HG03571 (cell line): ENCODE results near the gene SIDT2.
"Not testable (repeated sequence)": the region's sequence is repeated elsewhere in the genome, so short reads cannot be mapped to it uniquely, and the experiment has no call there.

Experiments used
- ATAC-seq: cut with Tn5 transposase; IDR thresholded peaks from one replicate; pipeline ENCODE4 v1.9.1; 2021; ENCODE audit not compliant: unreplicated experiment

Gene SIDT2

GRCh38 chr11:117171404-117172061, 7.0 kb upstream of the SIDT2 start:
- ATAC-seq = no peak

DNA sequence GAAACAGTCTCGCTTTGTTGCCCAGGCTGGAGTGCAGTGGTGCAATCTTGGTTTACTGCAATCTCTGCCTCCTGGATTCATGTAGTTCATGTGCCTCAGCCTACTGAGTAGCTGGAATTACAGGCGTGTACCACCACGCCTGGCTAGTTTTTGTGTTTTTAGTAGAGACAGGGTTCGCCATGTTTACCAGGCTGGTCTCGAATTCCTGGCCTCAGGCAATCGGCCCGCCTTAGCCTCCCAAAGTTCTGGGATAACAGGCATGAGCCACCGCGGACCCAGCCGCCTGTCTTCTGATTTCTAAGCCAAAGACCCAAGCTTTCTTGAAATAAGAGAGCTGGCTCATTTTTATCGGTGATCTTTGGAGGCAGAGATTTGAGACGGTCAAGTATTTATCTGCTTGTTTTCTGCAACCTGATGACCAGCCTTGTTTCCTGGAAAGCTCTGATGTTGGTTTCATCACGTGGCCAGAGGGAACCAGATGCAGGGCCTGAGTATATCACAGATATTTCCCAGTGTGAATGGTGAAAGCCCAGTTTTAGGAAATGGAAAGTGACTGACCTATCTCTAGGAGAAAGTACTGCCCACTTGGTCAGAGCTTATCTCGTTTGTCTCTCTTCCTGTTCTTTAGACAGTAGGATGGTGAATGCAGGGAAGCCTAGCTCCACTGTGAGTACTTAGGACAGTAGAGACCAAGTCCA, 5.7 kb upstream of the SIDT2 start:
- ATAC-seq = no peak

DNA sequence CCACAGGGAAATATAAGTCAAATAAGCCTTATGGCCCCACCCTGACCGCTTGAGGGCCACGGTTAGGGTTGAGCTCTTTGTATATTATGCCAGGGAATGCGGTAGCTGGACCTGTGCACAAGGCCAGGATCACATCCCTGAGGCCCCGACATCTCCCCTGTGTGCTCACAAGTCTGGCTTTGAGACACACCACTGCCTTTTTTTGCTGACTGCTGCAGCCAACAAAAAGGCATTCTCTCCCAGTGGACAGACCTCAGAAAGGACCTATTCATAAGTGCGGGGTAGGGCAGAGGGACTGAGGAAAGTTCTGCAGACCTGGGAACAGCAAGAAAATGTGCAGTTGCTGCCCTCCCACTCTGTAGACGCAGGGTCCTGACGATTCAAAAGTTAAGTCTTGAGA, 3.4 kb upstream of the SIDT2 start:
- ATAC-seq = no peak

DNA sequence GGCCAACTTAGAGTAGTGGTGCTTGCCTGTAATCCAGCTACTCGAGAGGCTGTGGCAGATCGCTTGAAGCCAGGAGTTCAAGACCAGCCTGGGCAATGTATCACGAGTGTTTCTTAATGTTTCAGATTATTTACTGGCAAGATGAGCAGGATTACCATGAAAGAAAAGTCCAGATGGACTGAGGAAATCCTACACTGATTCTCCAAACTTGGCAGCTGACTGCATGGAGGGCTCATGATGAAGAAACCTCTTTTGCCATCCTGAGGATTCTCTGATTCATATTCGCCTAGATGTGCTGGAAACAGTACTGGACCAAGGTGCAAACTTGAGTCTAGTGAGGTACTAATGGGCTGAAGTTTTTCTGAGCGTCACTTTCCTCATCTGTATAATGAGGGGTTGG, 2.8 kb upstream of the SIDT2 start:
- no peak for ATAC-seq

- no peak for ATAC-seq
Observed at GRCh38 chr11:117176186-117176585, 2.4 kb upstream of the SIDT2 start.

- no peak for ATAC-seq
Observed at GRCh38 chr11:117177534-117178209, 871 bp upstream of the SIDT2 start.

DNA sequence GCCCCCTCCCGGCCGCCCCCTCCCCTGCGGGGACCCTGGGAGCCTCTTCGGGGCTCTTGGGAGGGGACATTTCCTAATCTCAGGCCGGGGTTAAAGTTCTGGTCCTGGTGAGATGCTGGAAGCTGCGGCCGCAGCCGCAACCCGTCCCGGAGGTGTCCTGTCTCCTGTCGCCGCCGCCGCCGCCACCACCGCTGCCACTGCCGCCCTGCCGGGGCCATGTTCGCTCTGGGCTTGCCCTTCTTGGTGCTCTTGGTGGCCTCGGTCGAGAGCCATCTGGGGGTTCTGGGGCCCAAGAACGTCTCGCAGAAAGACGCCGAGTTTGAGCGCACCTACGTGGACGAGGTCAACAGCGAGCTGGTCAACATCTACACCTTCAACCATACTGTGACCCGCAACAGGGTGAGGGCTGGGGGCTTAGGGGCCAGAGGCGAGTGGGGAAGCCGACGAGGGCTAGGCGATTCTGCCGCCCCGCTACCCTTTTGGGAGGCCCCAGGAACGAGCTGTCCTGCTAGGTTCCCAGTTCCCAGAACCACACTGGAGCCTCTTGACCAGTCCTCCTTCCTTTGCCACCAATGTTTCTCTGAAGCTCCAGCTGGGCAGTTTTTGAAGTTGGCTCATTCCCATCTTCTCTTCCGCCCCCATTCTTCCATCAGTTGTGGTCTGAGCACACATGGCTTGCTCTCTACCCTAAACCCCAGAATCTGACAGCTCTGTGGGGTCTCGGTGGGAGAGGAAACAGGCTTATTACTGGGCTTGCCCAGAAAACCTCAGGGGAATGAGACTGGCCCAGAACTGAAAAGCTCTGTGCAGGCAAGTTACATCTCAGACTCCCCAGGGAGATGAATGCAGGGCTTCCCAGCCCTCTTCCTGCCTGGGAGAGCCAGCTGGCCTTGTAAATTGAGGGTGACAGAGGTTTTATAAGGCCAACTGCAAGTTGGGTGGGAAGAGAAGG, 781 bp downstream of the SIDT2 start:
- ATAC-seq = peak; percentile 15

- no peak for ATAC-seq
Observed at GRCh38 chr11:117180020-117180419, 1.5 kb downstream of the SIDT2 start.

DNA sequence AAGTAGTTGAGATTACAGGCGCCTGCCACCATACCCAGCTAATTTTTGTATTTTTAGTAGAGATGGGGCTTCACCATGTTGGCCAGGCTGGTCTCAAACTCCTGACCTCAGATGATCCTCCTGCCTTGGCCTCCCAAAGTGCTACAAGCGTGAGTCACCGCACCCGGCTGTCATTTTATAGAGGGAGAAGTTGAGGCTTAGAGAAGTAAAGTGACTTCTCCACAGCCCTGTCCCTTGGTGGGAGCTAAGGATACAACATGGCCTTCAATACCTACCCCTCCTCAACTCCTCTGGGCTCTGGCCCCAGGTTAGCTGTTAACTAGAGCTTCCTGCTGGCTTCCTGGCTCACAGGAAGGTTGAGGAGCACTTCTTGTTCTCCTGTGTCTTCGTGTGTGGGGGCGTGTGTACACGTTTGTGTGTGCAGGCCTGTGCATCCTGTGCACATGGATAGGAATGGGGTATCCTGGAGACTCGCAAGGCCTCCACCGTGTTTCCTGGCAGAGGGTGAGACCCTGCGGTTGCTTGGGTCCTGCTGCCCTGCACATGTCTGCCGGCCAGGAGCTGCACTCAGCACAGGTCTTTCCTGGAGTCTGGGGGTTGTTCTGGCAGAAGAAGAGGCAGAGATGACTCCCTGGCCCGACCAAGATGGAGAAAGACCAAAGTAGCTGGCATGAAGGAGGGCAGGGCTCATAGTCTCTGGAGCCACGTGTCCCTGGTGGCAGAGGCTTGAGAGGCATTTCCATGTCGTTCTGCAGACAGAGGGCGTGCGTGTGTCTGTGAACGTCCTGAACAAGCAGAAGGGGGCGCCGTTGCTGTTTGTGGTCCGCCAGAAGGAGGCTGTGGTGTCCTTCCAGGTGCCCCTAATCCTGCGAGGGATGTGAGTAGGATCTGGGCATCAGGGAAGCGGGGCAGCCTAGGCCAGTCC, 2.4 kb downstream of the SIDT2 start:
- ATAC-seq = no peak

- ATAC-seq = no peak
Observed at GRCh38 chr11:117181586-117182550, 3.3 kb downstream of the SIDT2 start.

DNA sequence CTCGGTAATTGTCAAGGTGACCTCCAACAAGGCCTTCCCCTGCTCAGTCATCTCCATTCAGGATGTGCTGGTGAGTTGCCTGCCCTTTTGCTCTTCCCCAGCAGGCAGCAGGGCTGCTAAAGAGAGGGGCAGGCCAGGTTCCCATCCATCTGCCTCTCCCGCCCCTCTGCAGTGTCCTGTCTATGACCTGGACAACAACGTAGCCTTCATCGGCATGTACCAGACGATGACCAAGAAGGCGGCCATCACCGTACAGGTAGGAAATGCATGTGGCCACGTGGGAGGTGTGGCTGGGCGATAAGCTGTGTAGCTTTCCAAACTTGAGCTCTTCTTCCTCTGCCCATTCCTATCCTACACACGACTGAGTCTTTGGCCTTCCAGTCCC, 4.0 kb downstream of the SIDT2 start:
- ATAC-seq = no peak

DNA sequence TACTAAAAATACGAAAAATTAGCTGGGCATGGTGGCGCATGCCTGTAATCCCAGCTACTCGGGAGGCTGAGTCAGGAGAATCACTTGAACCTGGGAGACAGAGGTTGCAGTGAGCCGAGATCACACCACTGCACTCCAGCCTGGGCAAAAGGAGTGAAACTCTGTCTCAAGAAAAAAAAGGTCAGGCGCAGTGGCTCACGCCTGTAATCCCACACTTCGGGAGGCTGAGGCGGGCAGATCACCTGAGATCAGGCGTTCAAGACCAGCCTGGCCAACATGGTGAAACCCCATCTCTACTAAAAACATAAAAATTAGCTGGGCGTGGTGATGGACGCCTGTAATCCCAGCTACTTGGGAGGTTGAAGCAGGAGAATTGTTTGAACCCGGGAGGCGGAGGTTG, 4.6 kb downstream of the SIDT2 start:
- ATAC-seq = not testable (repeated sequence)

- ATAC-seq = no peak
Observed at GRCh38 chr11:117183724-117184349, 5.3 kb downstream of the SIDT2 start.

GRCh38 chr11:117185736-117186430, 7.3 kb downstream of the SIDT2 start:
- ATAC-seq = no peak

- ATAC-seq = no peak
Observed at GRCh38 chr11:117186431-117186761, 7.9 kb downstream of the SIDT2 start.

DNA sequence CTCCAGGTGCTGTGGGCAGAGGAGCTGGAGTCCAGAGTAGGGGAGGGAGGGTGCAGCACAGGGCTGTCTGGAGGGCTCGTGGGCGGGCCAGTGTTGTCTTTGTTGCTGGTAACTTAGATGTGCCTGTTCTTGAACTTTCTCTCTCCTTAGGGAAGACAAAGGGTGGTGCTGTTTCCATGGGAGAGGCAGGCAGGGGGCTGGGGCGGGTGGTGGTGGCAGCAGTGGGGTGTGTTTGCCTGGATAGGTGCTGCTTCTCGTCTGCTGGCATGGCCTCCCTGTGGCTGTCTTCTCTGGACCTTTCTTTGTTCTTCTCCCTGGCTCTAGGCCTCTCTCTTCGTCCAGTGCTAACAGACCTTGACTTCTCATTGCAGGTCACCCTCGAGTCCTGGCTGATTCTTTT, 8.5 kb downstream of the SIDT2 start:
- ATAC-seq = no peak

DNA sequence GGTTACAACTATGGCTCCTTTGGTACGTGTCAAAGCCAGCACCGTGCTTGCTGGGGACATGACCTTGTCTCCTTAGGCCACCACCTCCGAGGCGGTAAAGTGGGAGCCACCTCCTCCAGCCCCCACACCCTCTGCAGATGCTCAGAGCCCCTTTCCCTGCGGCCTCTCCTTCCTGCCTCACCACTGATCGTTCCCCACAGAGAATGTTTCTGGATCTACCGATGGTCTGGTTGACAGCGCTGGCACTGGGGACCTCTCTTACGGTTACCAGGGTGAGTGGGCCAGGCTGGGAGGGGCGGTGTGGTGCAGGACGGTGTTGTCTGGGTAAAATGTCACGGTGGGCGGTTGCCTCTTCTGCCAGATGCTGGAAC, 8.9 kb downstream of the SIDT2 start:
- ATAC-seq = no peak

DNA sequence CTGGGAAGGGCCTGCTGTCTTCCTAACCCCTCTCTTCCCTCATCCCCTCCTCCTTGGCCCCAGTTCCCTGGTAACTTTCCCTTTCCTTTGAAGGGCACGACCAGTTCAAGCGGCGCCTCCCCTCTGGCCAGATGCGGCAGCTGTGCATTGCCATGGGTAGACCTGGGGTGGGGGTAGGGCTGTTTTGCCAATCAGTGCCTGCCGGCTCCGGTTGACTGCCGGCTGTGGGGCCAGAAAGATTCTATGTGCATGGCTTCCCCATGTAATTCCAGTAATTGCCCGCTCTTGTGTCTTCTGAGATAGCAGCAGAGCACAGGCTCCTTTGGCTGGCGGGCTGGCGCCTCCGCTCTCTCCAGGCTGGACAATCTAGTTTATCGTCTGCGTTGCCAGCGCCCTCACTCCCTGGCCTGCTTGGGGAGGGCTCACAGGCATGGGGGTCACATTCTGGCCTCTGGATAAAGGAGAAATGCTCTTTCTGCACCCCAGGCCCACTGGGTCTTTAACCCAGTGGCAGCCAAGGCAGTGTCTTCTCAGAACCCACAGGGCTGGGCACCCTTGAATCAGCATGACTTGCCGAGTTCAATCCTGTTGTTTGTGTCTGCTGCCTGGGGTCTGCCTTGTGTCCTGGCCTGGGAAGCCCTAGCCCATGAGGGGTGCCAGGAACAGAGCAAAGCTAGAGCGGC, 9.4 kb downstream of the SIDT2 start:
- ATAC-seq = no peak
